Measurements from ENCODE around the gene MSRB3. TPM values are rescaled to one million over a fixed set of nuclear protein-coding genes. Genes with fewer than 3 reads are reported as not detected.

Gene MSRB3
- total and polyA plus RNA-seq, 2 donors (not counting 1 experiment from before 2014, with no cell fraction given) = 46.9 to 105 TPM

- TF ChIP-seq EZH2 (IDR thresholded peaks at IDR 0.05; ENCODE audit: low read length, missing control alignments) = no peak
- no peak for TF ChIP-seq CTCF (conservative IDR thresholded peaks at IDR 0.05 in 1 of 2, IDR thresholded peaks at IDR 0.05 in 1 of 2; ENCODE audit: low read depth in 1 of 2, low read length in 2 of 2)
- Histone ChIP-seq H3K27ac (ENCODE audit: insufficient read depth, low read length) (no peak overlapping the region), H2AFZ (ENCODE audit: low read length) (no peak overlapping the region), H3K9ac (ENCODE audit: insufficient read depth, low read length) (no peak overlapping the region), H3K4me3 (replicated peaks in 1 of 4; ENCODE audit: control extremely low read depth in 1 of 4, insufficient read depth in 1 of 4, low read depth in 3 of 4, low read length in 4 of 4) (no peak overlapping the region), H3K79me2 (ENCODE audit: control insufficient read depth, insufficient read depth, low read length) (no peaks in the 10 kb centered on the region), H3K36me3 (ENCODE audit: control insufficient read depth, insufficient read depth, low read length) (no peaks in the 10 kb centered on the region), H4K20me1 (ENCODE audit: control insufficient read depth, extremely low read depth, insufficient read depth, low read length) (no peaks in the 10 kb centered on the region), H3K4me2 (ENCODE audit: extremely low read depth, insufficient read depth, low read length) (no peak overlapping the region), H3K27me3 (ENCODE audit: control insufficient read depth, insufficient read depth, low read length) (no peaks in the 10 kb centered on the region), H3K9me3 (ENCODE audit: control insufficient read depth, insufficient read depth, low read depth, low read length) (no peaks in the 10 kb centered on the region), H3K4me1 (ENCODE audit: control insufficient read depth, extremely low read depth, insufficient read depth, low read length) (no peaks in the 10 kb centered on the region)
- peak in 1 of 2 donors; percentile 6 for DNase-seq (ENCODE audit: low read depth in 2 of 2)
Observed at GRCh38 chr12:65263777-65264176, 14.7 kb upstream of the MSRB3 start.

GRCh38 chr12:65266408-65266807 lies 12.1 kb upstream of the MSRB3 start:
- no peak overlapping the region for H3K4me2 ChIP-seq (ENCODE audit: extremely low read depth, insufficient read depth, low read length)
- no peaks in the 10 kb centered on the region for H3K27me3 ChIP-seq (ENCODE audit: control insufficient read depth, insufficient read depth, low read length)
- DNase-seq (ENCODE audit: low read depth in 2 of 2) = no peak
- H4K20me1 ChIP-seq (ENCODE audit: control insufficient read depth, extremely low read depth, insufficient read depth, low read length) = no peaks in the 10 kb centered on the region
- no peak overlapping the region for H3K27ac ChIP-seq (ENCODE audit: insufficient read depth, low read length)
- no peaks in the 10 kb centered on the region for H3K79me2 ChIP-seq (ENCODE audit: control insufficient read depth, insufficient read depth, low read length)
- H3K9me3 ChIP-seq (ENCODE audit: control insufficient read depth, insufficient read depth, low read depth, low read length) = no peaks in the 10 kb centered on the region
- no peak overlapping the region for H2AFZ ChIP-seq (ENCODE audit: low read length)
- H3K9ac ChIP-seq (ENCODE audit: insufficient read depth, low read length) = no peak overlapping the region
- H3K4me3 ChIP-seq (replicated peaks in 1 of 4; ENCODE audit: control extremely low read depth in 1 of 4, insufficient read depth in 1 of 4, low read depth in 3 of 4, low read length in 4 of 4) = no peak overlapping the region
- TF ChIP-seq CTCF (conservative IDR thresholded peaks at IDR 0.05 in 1 of 2, IDR thresholded peaks at IDR 0.05 in 1 of 2; ENCODE audit: low read depth in 1 of 2, low read length in 2 of 2) (no peak), EZH2 (IDR thresholded peaks at IDR 0.05; ENCODE audit: low read length, missing control alignments) (no peak)
- no peaks in the 10 kb centered on the region for H3K36me3 ChIP-seq (ENCODE audit: control insufficient read depth, insufficient read depth, low read length)
- no peaks in the 10 kb centered on the region for H3K4me1 ChIP-seq (ENCODE audit: control insufficient read depth, extremely low read depth, insufficient read depth, low read length)

GRCh38 chr12:65269603-65270002 lies 8.9 kb upstream of the MSRB3 start:
- no peak overlapping the region for H3K4me3 ChIP-seq (replicated peaks in 1 of 4; ENCODE audit: control extremely low read depth in 1 of 4, insufficient read depth in 1 of 4, low read depth in 3 of 4, low read length in 4 of 4)
- no peaks in the 10 kb centered on the region for H3K4me1 ChIP-seq (ENCODE audit: control insufficient read depth, extremely low read depth, insufficient read depth, low read length)
- H3K4me2 ChIP-seq (ENCODE audit: extremely low read depth, insufficient read depth, low read length) = no peak overlapping the region
- no peaks in the 10 kb centered on the region for H3K79me2 ChIP-seq (ENCODE audit: control insufficient read depth, insufficient read depth, low read length)
- TF ChIP-seq CTCF (conservative IDR thresholded peaks at IDR 0.05 in 1 of 2, IDR thresholded peaks at IDR 0.05 in 1 of 2; ENCODE audit: low read depth in 1 of 2, low read length in 2 of 2) (no peak), EZH2 (IDR thresholded peaks at IDR 0.05; ENCODE audit: low read length, missing control alignments) (no peak)
- H2AFZ ChIP-seq (ENCODE audit: low read length) = no peak overlapping the region
- H3K27me3 ChIP-seq (ENCODE audit: control insufficient read depth, insufficient read depth, low read length) = no peaks in the 10 kb centered on the region
- peak in 1 of 2 donors; percentile 6 for DNase-seq (ENCODE audit: low read depth in 2 of 2)
- H3K9me3 ChIP-seq (ENCODE audit: control insufficient read depth, insufficient read depth, low read depth, low read length) = no peaks in the 10 kb centered on the region
- no peak overlapping the region for H3K27ac ChIP-seq (ENCODE audit: insufficient read depth, low read length)
- H4K20me1 ChIP-seq (ENCODE audit: control insufficient read depth, extremely low read depth, insufficient read depth, low read length) = no peaks in the 10 kb centered on the region
- H3K36me3 ChIP-seq (ENCODE audit: control insufficient read depth, insufficient read depth, low read length) = no peaks in the 10 kb centered on the region
- no peak overlapping the region for H3K9ac ChIP-seq (ENCODE audit: insufficient read depth, low read length)
